GM23338 (cell line): ENCODE data around the gene HP. TPM values are rescaled to one million over a fixed set of nuclear protein-coding genes. Genes with fewer than 3 reads are reported as not detected.

Experiments
- ATAC-seq: fragments of 200-7000 bp; cut with Tn5 transposase; 3 replicates; pipeline ENCODE4 v1.9.1; 2020
- DNase-seq: peaks from one replicate; pipeline ENCODE4 v3.0.0-alpha.2; 2015; ENCODE audit warnings: low spot score
- H2AFZ ChIP-seq: fragments of 200-600 bp; sonication (generic); 2 replicates; pipeline ENCODE4 v1.8.0; 2016; ENCODE audit warnings: antibody characterized with exemption, mild to moderate bottlenecking, moderate library complexity
- H3F3A ChIP-seq: fragments of 200-600 bp; sonication (generic); replicated peaks from 2 replicates; pipeline ENCODE4 v1.8.0; 2017; ENCODE audit warnings: antibody characterized with exemption, mixed run types, low read depth
- H3K27ac ChIP-seq: fragments of 200-600 bp; sonication (generic); 2 replicates; pipeline ENCODE4 v1.6.1; 2016; ENCODE audit warnings: low read depth
- H3K27me3 ChIP-seq: fragments of 200-600 bp; sonication (generic); 2 replicates; pipeline ENCODE4 v1.8.0; 2016; ENCODE audit warnings: mild to moderate bottlenecking, mixed run types, moderate library complexity; ENCODE audit not compliant: insufficient read depth
- H3K36me3 ChIP-seq: fragments of 200-600 bp; sonication (generic); 2 replicates; pipeline ENCODE4 v1.8.0; 2016; ENCODE audit warnings: mild to moderate bottlenecking; ENCODE audit not compliant: insufficient read depth
- H3K4me1 ChIP-seq: fragments of 200-600 bp; sonication (generic); 2 replicates; pipeline ENCODE4 v1.8.0; 2016; ENCODE audit warnings: mild to moderate bottlenecking, moderate library complexity; ENCODE audit not compliant: insufficient read depth
- H3K4me2 ChIP-seq: fragments of 200-600 bp; sonication (generic); 2 replicates; pipeline ENCODE4 v1.7.1; 2017; ENCODE audit warnings: mixed run types
- H3K4me3 ChIP-seq: fragments of 200-600 bp; sonication (generic); 2 replicates; pipeline ENCODE4 v1.6.1; 2016; ENCODE audit warnings: mixed run types
- H3K79me2 ChIP-seq: fragments of 200-600 bp; sonication (generic); replicated peaks from 2 replicates; pipeline ENCODE4 v1.8.0; 2017; ENCODE audit warnings: mild to moderate bottlenecking; ENCODE audit not compliant: insufficient read depth
- H3K9me2 ChIP-seq: fragments of 200-600 bp; sonication (generic); 2 replicates; pipeline ENCODE4 v1.8.0; 2017; ENCODE audit not compliant: insufficient read depth
- H4K20me1 ChIP-seq: fragments of 200-600 bp; sonication (generic); replicated peaks from 2 replicates; pipeline ENCODE4 v1.8.0; 2017; ENCODE audit warnings: mild to moderate bottlenecking; ENCODE audit not compliant: insufficient read depth
- H3K27ac Mint-ChIP-seq: 2 replicates; pipeline ENCODE4 v1.8.0; 2020; ENCODE audit warnings: inconsistent platforms, mild to moderate bottlenecking, moderate library complexity, mixed read lengths
- H3K27me3 Mint-ChIP-seq: 3 replicates; pipeline ENCODE4 v1.8.0; 2022; ENCODE audit warnings: low read depth, mild to moderate bottlenecking, moderate library complexity, mixed read lengths, inconsistent platforms; ENCODE audit not compliant: insufficient read depth, poor library complexity
- H3K36me3 Mint-ChIP-seq: 3 replicates; pipeline ENCODE4 v1.8.0; 2021; ENCODE audit warnings: low read depth, mild to moderate bottlenecking, inconsistent platforms, moderate library complexity, mixed read lengths
- H3K4me1 Mint-ChIP-seq: 3 replicates; pipeline ENCODE4 v1.8.0; 2020; ENCODE audit warnings: mild to moderate bottlenecking, inconsistent platforms, mixed read lengths
- H3K4me3 Mint-ChIP-seq: 3 replicates; pipeline ENCODE4 v1.8.0; 2021; ENCODE audit warnings: moderate library complexity, mild to moderate bottlenecking, inconsistent platforms, mixed read lengths
- H3K9me3 Mint-ChIP-seq: 3 replicates; pipeline ENCODE4 v1.8.0; 2020; ENCODE audit warnings: moderate library complexity, mild to moderate bottlenecking, inconsistent platforms, mixed read lengths
- CTCF ChIP-seq, 2 experiments: fragments of 200-600 bp in 1 of 2; sonication (generic) in 1 of 2; conservative IDR thresholded peaks; 2 replicates each; pipeline versions ENCODE4 v1.5.1 to v1.6.1; 2016 to 2017; ENCODE audit warnings: antibody characterized with exemption in 2 of 2, low read depth in 2 of 2, mild to moderate bottlenecking in 2 of 2, moderate library complexity in 1 of 2
- ETS1 ChIP-seq: IDR thresholded peaks from 2 replicates; pipeline ENCODE4 v1.6.1; 2016; ENCODE audit warnings: antibody characterized with exemption
- EZH2phosphoT487 ChIP-seq: fragments of 200-600 bp; sonication (generic); IDR thresholded peaks from one replicate; pipeline ENCODE4 v1.8.1; 2018; ENCODE audit warnings: antibody characterized with exemption; ENCODE audit not compliant: unreplicated experiment
- JUNB ChIP-seq: IDR thresholded peaks from one replicate; pipeline ENCODE4 v1.6.1; 2016; ENCODE audit warnings: antibody characterized with exemption; ENCODE audit not compliant: unreplicated experiment
- REST ChIP-seq: IDR thresholded peaks from one replicate; pipeline ENCODE4 v1.6.1; 2018; ENCODE audit warnings: antibody characterized with exemption; ENCODE audit not compliant: unreplicated experiment
- ZNF114 ChIP-seq: fragments of 250-450 bp; sonication (Bioruptor Pico); IDR thresholded peaks from 2 replicates; pipeline ENCODE4 v1.5.0; 2020; ENCODE audit warnings: mild to moderate bottlenecking, moderate library complexity
- polyA plus RNA-seq: library from polyadenylated mRNA; unstranded; fragments of >200 nt; fragmentation: Nextera tagmentation; extraction: Ambion mirVana; gene quantifications from 2 replicates; pipeline ENCODE4 v1.2.1, GENCODE V29; 2016
- total RNA-seq: library from RNA; depleted of rRNA; stranded (reverse); fragments of >200 nt; shearing (Covaris generic); gene quantifications from 2 replicates; pipeline ENCODE4 v1.2.3, GENCODE V29; 2014

HP gene
- total and polyA plus RNA-seq, 2 experiments from 2014 or later = 0.26 TPM; not detected in 1

- TF ChIP-seq ETS1 (no peak), EZH2phosphoT487 (no peak), ZNF114 (CRISPR knock-in tag) (no peak)
These were observed 29.4 kb upstream of the HP start (continued) for GRCh38 chr16:72024862-72025382.

- Histone ChIP-seq H3K4me2 (no peak overlapping the region), H3K79me2 (no peaks in the 10 kb centered on the region), H2AFZ (no peak overlapping the region), H3K4me3 (no peak overlapping the region), H3K9me2 (no peaks in the 10 kb centered on the region; the same call in 1 of the 2 replicates), H3K27ac (no peak overlapping the region), H3K36me3 (peaks cover 12% of the 10 kb centered on the region), H3K27me3 (no peaks in the 10 kb centered on the region), H4K20me1 (no peaks in the 10 kb centered on the region), H3F3A (no peaks in the 10 kb centered on the region), H3K4me1 (no peaks in the 10 kb centered on the region)
- no peak for ATAC-seq
- no peaks in the 10 kb centered on the region for H3K4me1 Mint-ChIP-seq
- H3K4me3 Mint-ChIP-seq = no peak overlapping the region
- H3K36me3 Mint-ChIP-seq = peaks cover 36% of the 10 kb centered on the region
- no peak for DNase-seq
- no peak for TF ChIP-seq ETS1
- no peak for TF ChIP-seq CTCF (conservative IDR thresholded peaks at IDR 0.05; ENCODE audit: low read depth in 2 of 2)
- no peaks in the 10 kb centered on the region for H3K9me3 Mint-ChIP-seq
- H3K27me3 Mint-ChIP-seq = peaks cover 4% of the 10 kb centered on the region
- H3K27ac Mint-ChIP-seq = no peak overlapping the region
These were observed 28.7 kb upstream of the HP start for GRCh38 chr16:72025404-72026114.

- TF ChIP-seq ETS1 = no peak
- no peak for TF ChIP-seq REST
- TF ChIP-seq EZH2phosphoT487 = no peak
- TF ChIP-seq ZNF114 (CRISPR knock-in tag) = no peak
- no peak for TF ChIP-seq JUNB
- no peak overlapping the region for H3K27ac ChIP-seq
- H3K4me3 ChIP-seq = no peak overlapping the region
- H2AFZ ChIP-seq = no peak overlapping the region
- H3K4me2 ChIP-seq = no peak overlapping the region
- Mint-ChIP-seq H3K27me3 (no peaks in the 10 kb centered on the region), H3K9me3 (no peaks in the 10 kb centered on the region), H3K4me3 (no peak overlapping the region), H3K27ac (no peak overlapping the region), H3K36me3 (peaks cover 25% of the 10 kb centered on the region), H3K4me1 (peaks cover 7% of the 10 kb centered on the region)
- DNase-seq (no peak), ATAC-seq (no peak)
- peaks cover 6% of the 10 kb centered on the region for H3K36me3 ChIP-seq
- H3K4me1 ChIP-seq = peaks cover 9% of the 10 kb centered on the region; the same call in 1 of the 2 replicates
- no peaks in the 10 kb centered on the region for H3K79me2 ChIP-seq
- H3K9me2 ChIP-seq = peaks cover 3% of the 10 kb centered on the region; the same call in 1 of the 2 replicates
- no peaks in the 10 kb centered on the region for H4K20me1 ChIP-seq
- H3K27me3 ChIP-seq = no peaks in the 10 kb centered on the region
- H3F3A ChIP-seq = no peaks in the 10 kb centered on the region
These were observed 26.5 kb upstream of the HP start for GRCh38 chr16:72027669-72028378.
